Measurements from ENCODE around the gene ACTN1.
"Not testable (repeated sequence)": the region's sequence is repeated elsewhere in the genome, so short reads cannot be mapped to it uniquely, and the experiment has no call there.

The ACTN1 gene

DNA sequence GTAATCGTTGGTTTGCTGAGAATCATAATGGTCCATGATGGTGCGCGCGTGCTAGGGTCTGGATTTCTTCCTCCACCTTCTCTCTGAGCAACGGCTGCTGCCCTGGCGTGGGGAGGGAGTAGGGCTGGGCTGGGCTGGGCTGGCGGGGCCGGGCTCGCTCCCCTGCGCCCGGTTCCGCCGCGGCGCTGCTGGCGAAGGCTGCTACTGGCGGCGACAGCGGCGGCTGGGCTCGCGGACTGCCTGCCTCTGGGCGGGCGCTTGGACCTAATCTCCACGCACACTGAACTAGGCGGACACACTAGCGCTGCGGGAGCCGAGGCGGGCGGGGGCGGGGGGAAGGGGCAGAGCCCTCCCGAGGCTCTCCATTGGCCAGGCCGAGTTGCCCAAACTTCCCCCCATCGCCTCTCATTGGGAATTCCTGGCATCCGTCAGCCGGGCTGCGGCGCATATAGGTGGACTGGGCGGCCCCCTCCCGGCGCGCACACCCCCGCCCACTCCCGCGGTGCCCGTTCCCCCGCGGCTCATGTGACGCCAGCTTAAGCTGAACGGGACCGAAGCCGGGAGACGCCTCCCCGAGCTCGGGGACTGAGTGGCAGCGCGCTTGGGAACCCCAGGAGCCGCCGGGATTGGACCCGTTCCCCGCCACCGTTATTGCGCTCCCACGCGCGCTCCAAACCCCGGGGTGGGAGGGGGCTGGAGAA lies at the start of gene ACTN1:
Gene ACTN1, minus strand, starts transcription at position 282 of the 701 bp plus-strand sequence. Its CDS starts 246 bp downstream, at position 36.
- DNase-seq (ENCODE audit: low spot score) = peak; percentile 96

DNA sequence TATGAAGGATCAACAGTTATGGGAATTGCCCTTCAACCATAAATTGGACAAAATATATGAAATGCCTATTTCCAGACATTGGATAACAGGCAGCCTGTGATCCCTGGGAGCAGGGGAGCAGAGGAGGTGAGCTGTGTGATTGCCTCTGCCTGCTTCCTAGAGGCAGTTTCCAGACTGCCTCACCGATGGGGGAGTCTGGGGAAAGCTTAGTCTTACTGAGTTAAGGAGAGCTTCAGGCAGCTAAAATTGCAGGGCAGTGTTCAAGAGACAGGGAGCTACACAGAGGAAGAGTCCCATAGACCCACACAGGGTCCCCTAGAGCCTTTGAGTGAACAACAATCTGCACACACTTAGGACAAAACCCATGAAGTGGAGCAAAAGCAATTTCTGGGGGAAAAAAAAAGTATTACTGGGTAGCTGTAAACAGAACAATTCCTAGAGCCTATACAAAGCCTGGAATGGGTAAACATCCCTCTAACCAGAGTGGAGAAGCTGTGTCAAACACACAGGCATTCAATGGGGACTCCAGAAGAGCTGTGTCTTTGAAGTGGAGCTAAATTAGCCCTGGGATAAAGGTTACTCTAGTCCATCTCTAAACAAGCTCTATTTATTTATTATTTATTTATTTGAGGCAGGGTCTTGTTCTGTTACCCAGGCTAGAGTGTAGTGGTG lies 48.3 kb upstream of the ACTN1 start:
- no peak for DNase-seq (ENCODE audit: low spot score)

DNA sequence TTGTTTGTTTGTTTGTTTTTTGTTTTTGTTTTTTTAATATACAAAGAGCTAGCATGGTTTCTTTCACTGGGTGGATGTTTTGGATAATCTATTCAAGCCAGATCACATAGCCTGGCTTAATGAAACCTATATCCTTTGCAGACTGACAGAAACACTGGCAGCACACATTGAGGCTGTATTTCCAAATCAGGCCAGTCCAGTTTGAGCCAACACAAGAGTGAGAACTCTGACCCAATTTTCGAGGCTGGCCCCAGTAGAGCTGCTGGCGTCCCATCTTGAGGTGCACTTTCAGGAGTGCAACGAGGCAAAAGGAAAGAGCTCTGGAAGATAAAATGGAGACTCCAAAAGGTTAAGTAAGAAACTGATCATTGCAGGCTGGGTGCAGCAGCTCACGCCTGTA lies 43.9 kb upstream of the ACTN1 start:
- DNase-seq (ENCODE audit: low spot score) = no peak

DNA sequence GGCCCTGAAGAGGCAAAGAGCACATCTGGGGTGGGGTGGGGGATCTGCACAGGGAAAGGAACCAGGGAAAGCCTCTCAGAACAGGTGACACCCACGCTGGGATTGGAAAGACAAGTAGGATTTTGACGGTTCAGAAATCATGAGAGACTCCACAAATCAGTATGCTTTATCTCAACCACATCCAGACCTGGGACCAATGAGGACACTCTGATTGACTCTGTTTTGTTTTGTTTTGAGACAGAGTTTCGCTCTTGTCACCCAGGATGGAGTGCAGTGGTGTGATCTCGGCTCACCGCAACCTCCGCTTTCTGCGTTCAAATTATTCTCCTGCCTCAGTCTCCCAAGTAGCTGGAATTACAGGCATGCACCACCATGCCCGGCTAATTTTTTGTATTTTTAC lies 43.0 kb upstream of the ACTN1 start:
- not testable (repeated sequence) for DNase-seq (ENCODE audit: low spot score)

DNA sequence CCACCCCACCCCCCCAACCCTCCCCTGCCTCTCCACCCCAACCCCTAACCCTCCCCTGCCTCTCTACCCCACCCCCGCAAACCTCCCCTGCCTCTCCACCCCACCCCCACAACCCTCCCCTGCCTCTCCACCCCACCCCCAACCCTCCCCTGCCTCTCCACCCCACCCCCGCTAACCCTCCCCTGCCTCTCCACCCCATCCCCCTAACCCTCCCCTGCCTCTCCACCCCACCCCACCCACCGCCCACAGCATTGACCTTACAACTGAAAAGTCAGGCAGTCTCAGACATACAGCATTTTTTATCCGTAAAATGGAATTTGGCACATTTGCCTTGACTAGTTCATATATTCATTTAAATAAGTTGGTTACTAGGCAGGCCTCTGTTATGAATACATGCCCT lies 38.6 kb upstream of the ACTN1 start:
- no peak for DNase-seq (ENCODE audit: low spot score)

DNA sequence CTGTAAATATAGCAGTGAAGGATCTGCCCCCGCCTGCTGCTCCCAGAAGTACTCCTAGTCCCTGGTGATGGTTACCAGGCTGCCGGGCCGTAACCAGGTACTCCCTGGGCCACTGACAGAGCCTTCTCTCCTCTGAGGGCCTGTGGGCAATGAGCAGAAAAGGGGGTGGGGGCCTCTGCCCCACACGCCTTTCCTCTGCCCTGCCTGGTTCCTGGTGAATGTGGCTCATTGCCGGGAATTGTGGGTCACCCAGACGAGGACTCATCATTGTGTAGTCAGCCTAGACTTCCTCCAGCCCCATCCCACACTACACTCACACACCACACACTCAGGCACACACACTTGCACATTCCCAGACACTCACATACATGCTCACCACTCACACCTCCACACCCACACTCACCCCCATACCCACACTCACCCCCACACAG lies 35.7 kb upstream of the ACTN1 start:
- DNase-seq (ENCODE audit: low spot score) = no peak

DNA sequence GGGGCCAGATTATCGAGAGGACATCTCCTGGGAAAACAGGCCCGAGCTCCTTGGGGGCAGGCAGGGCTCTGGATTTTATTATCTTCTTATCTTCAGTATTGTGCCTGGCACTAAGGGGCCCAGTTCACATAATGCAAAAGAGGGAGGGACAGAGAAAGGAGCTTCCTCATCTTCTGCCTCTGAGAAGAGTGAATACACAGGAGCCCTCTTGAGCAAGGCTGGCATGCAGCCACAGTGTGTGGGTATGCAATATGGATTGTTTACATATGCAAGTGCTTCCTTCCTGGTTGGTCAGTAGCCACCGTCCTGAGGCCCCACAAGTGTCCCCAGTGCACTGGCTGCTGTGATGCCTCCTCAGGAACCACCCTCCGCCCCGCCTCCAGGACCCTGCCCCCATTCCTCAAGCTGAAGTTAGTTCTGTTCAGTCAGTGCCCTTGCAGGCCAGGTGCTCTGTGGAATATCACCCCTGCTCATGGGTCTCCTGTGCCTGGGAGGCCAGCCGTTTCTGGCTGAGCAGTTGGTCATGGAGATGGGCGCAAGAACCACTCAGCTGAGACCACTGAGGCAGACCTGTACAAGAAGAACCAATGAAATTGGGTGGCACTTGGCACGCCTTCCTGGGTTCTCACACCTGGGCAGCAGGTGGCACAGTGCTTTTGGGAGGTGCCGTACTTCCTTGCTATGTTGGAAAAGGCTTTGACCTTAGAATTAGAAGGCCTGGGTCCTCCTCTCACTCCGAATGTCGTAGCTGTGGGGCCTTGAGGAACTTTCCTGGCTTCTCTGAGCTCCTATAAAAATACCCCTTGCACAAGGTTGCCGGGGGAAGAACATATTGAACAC lies 35.1 kb upstream of the ACTN1 start:
- no peak for DNase-seq (ENCODE audit: low spot score)

DNA sequence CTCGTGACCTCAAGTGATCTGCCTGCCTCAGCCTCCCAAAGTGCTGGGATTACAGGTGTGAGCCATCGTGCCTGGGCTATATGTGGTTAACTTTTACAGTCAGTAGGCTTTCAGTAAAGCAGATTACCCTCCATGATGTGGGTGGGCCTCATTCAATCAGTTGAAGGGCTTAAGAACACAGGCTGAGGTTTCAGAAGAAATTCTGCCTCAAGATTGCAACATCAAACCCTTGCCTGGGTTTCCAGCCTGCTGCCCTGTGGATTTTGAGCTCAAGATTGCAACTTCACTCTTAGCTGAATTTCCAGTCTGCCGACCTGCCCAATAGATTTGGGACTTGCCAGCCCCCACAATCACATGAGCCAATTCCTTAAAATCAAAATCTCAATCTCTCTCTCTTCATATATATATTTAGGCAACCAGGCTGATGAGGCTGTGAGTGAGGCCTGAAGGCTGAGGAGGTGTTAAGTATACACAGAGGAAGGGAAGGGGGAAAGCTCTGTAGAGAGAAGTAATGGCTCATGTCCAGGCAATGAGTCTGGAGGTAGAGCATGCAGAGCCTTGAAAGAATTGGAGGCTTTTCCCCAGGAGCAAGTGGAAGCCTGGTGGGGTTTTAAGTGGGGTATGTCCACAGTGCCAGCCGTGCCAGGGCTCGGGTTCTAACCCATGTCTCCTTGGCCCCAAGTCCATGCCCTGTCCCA lies 33.3 kb upstream of the ACTN1 start:
- no peak for DNase-seq (ENCODE audit: low spot score)

DNA sequence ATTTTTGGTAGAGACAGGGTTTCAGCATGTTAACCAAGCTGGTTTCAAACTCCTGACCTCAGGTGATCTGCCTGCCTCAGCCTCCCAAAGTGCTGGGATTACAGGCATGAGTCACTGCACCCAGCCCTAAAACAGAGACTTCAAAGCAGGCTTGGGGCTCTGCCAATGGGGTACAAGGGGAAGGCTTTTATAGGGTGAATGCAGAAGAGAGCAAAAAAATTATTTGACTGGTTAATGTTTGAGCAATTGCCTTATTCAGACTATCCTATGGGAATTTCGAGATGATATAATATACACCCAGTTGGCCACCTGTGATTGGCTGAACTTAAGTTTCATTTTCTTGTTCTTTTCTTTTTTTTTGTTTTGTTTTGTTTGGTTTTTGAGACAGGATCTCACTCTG lies 31.5 kb upstream of the ACTN1 start:
- DNase-seq (ENCODE audit: low spot score) = no peak

DNA sequence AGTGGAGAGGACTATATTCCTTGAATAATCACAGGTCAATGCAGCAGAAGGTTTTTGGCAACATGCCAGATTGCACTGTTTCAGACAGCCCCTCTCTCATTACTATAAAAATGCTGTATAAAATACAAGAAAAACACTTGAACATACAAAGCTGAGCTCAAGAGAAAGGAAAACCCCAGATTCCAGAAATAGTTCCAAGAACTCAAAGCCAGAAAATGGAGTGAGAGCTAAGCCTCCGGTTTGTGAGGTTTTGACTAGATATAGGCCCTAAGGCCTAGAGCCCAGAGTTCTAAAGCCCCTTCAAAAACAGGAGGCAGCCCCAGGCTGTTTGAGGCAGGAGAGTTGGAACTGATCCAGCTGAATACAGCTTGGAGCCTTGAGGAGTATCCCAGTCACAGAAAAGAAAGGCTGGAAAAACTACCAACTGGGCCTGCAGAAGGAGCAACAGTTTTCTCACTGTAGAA lies 29.4 kb upstream of the ACTN1 start:
- no peak for DNase-seq (ENCODE audit: low spot score)

DNA sequence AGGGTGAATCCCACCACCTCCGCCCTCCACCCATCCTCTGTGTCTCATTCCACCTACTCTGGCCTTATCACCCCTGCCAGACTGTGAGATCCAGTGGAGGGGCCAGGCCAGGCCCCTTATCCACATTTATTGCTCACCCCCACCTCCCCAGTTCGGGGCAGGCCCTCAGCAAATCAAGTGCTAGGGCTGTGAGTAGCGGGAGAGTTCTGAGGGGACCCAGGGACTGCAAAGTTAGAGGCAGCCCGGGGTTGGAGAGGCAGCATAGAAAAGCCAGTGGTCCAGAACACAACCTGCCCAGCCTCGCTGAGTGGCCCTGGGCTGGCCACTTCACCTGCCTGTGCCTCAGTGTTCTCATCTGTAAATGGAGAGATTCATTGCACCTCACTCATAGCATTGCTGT lies 27.2 kb upstream of the ACTN1 start:
- no peak for DNase-seq (ENCODE audit: low spot score)

DNA sequence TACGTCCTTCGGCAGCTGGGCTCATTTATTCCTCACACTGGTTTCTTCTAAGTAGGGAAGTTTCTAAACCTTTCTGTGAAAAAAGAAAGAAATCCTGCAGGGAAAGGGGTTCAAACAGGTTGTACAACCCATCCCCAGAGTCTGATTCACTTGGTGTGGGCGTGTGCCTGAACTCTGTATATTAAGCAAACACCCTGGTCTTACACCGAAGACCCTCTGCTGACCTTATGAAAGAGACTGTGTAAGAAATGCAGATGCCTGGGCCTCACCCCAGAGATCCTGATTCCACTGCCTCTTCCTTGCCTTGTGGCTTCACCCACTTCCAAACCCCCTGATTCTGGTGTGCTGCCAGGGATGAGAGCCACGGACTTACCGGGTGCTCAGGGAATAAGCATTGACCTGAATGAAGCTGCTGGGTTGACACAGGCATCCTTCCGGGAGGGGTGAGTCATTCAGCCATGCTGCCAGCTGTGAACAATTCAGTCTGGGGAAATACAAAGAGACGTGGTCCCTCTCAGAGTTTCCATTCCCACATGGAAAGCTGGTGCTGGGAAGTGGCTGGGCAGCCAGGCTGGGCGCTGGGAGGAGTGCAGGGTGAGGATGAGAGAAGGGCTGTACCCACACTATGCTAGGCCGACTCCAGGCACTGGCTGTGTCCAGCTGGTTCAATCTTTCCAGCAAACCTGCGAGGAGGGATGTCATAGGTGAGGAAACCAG lies 26.5 kb upstream of the ACTN1 start:
- DNase-seq (ENCODE audit: low spot score) = peak; percentile 87

DNA sequence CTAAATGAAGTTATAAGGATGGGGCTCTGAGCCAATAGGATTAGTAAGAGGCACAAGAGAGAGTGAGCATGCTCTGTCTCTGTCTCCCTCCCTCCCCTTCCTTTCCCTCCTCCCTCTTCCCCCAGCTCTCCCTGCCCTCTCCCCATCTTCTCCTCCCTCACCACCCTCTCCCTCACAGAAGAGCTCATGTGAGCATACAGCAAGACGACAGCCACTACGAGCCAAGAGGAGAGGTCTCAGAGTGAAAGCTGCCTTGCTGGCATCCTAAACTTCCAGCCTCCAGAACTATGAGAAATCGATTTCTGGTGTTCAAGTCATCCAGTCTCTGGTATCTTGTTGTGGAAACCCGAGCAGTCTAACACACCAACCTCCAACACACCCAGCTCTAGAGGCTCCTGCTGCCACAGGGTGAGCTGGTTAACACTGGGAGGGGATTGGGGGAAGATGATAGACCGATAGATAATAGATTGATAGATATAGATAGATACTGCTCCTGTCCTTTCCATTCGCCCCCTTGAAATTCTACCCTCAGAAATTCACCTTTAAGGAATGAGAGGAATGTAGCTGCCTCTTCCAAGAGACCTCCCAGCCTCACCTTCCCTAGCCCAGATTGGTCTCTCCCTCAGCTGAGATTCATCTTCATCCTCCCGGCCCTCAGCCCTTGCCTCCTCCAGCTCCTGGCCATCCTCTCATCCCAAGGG lies 25.8 kb upstream of the ACTN1 start:
- no peak for DNase-seq (ENCODE audit: low spot score)

DNA sequence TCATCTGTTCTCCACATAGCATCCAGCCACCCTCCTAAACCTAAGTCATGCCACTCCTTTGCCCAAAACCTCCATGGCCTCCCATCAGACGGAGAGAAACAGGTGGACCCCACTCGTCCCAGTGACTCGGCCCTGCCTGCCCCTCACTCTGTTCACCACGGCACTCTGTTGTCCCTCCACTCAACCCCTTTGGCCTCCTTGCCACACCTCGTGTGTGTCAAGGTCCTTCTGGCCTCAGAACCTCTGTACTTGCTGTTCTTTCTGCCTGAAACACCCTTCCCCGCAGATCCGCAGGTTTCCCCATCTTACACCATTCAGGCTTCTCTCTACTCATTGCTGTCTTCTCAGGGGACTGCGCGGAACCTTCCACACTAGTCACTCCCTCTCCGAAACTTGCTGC lies 24.5 kb upstream of the ACTN1 start:
- no peak for DNase-seq (ENCODE audit: low spot score)

DNA sequence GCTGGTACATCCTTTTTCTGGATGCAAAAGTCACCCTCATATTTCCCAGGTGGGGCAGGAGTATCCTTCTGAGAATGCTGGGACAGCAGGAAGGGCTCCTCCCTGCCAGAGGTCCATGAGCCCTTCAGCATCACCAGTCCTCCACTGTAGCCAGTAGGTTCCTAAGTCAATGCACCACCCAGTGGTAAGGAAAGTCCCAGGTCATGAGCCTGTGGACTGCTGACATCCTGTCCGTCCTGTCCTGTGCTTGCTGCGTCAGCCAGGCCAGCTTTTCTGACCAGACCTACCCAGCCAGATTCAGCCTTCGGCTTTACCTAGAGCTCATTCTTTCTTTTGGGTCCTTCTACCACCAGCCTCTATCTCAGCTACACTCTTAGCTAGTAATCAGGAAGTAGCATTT lies 23.0 kb upstream of the ACTN1 start:
- peak; percentile 16 for DNase-seq (ENCODE audit: low spot score)

DNA sequence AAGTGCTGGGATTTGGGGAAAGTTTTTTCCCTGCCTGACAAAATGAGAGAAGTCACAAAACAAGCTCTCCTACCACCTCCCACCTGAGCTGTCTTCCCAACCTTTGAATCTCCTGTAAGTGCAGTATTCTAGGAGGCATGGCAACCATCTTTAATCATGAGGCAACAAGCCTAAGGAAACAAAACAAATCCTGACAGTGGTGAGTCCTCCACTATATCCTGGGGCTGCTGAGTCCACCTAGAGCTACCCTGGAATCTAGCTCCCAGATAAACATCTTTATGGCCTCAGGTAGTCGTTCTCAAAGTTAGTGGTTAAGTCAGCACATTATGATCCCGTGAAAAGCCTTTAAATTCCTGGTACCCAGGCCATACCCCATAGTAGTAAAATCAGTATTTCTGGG lies 22.3 kb upstream of the ACTN1 start:
- no peak for DNase-seq (ENCODE audit: low spot score)

DNA sequence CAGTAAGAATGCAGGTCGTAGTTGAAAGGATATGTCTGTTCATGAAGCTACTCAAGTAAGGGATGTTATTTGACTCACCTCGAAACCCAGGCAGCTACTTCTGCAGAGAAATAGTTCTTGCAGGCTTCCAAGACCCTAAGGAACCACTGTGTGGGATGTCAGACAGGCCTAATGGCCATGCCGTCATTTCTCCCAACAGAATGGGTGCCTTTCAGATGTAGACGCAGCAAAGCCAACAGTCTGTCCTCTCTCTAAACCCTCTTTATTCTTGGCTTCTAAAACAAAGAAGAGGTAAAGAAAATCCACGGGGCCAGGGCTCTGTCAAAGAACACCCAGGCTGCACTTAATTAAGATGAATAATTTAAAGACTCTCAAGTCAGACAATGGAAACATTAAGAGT lies 19.0 kb upstream of the ACTN1 start:
- no peak for DNase-seq (ENCODE audit: low spot score)

DNA sequence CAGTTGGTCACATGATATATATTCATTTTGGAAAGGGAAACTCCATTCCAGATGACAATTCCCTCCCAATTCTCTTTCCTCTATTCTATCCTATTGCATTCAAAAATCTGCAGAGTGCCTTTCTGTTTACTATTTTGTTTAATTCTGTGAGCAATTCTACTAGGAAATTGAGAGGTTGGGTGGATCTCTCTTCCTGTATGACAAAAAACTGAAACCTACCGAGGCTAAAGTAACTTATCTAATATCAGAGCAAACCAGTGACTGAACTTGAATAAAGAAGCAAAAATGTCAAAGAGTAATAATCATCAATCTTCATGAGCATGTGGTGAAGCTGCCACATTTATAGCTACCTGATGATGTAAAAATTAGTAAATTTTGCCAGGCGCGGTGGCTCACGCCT lies 16.6 kb upstream of the ACTN1 start:
- no peak for DNase-seq (ENCODE audit: low spot score)

DNA sequence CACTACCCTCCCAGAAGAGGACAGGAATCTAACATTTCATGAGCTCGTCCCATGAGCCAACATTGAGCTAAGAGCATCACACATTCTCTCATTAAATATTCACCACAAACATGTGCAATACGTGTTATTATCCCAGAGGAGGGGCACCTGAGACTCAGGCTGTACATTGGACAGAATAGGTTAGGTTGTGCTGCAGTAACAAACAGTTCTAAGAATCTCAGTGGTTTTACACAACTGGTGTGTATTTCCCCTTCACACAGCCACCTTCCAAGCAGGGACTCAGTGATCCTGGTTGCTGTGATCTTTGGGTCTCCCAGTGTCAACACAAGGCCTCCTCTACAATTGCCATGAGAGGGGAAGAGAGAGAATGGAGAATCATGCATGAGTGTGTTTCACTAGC lies 15.0 kb upstream of the ACTN1 start:
- no peak for DNase-seq (ENCODE audit: low spot score)

DNA sequence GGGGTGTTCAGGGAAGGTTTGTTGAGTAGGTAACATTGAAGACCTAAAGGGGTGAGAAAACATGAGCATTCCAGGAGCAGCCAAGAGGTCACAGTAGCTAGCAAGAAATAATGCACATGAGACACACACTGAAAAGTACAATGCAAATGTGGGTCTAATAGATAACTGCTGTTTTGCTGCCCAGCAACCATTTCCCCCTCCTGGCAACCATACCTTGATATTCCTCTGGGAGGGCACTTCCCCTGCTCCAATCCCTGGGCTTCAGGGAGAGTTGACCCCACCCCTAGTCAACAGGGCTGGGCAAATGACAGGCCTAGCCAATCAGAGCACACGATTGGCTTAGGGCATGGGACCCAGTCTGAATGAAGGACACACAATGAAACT lies 8.5 kb upstream of the ACTN1 start:
- DNase-seq (ENCODE audit: low spot score) = no peak
